Measurements from ENCODE around the gene TAF6L.

GRCh38 chr11:62725646-62726045 is 45.5 kb upstream of the TAF6L start:
- TF ChIP-seq CTCF (IDR thresholded peaks at IDR 0.05) = no peak
- TF ChIP-seq ATF2 (CRISPR knock-in tag; IDR thresholded peaks at IDR 0.05; ENCODE audit: borderline replicate concordance, low read depth) = no peak
- no peak for TF ChIP-seq SP1 (CRISPR knock-in tag; conservative IDR thresholded peaks at IDR 0.05)
- TF ChIP-seq MAX (CRISPR knock-in tag; IDR thresholded peaks at IDR 0.05) = no peak

All from WTC11 (cell line).